HUES48 (cell line): ENCODE results near the gene CLRN3.

Experiments used
- H3K27ac ChIP-seq: one replicate; pipeline ENCODE4 v1.7.0; 2013; ENCODE audit warnings: low read depth, low read length, inconsistent platforms
- H3K27me3 ChIP-seq: 2 replicates; pipeline ENCODE4 v1.6.1; 2013; ENCODE audit warnings: mild to moderate bottlenecking, low read length; ENCODE audit not compliant: control insufficient read depth, insufficient read depth
- H3K36me3 ChIP-seq: 2 replicates; pipeline ENCODE4 v1.6.1; 2013; ENCODE audit warnings: low read length; ENCODE audit not compliant: control insufficient read depth, insufficient read depth
- H3K4me1 ChIP-seq: 2 replicates; pipeline ENCODE4 v1.6.1; 2013; ENCODE audit warnings: mild to moderate bottlenecking, low read length; ENCODE audit not compliant: control insufficient read depth, insufficient read depth
- H3K4me3 ChIP-seq: 2 replicates; pipeline ENCODE4 v1.5.1; 2013; ENCODE audit warnings: mild to moderate bottlenecking, low read depth, low read length
- H3K9ac ChIP-seq: 2 replicates; pipeline ENCODE4 v1.6.1; 2013; ENCODE audit warnings: mild to moderate bottlenecking, low read depth, low read length, moderate library complexity
- H3K9me3 ChIP-seq: 2 replicates; pipeline ENCODE4 v1.6.1; 2013; ENCODE audit warnings: low read length; ENCODE audit not compliant: control insufficient read depth, insufficient read depth

Gene CLRN3

DNA sequence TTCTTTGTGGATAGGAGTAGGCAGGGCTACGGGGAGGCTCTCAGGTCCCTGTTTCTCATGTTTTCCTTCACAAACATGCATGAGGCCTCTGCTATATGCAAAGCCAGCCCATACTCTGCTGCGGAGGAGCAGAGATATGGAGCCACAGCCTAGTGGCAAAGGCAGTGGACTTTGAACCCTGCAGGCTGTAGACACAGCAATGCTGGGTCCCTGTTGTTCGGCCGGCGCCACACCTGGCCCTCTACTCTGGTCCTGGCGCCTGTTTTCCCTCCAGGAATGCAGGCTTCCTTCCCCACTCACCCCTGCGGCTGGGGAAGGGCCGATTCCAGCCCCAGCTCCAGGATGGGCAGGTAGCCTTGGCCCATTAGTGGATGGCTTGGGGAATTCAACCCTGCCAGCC lies 11.5 kb downstream of the CLRN3 start:
- Histone ChIP-seq H3K27ac (no peak overlapping the region), H3K36me3 (no peaks in the 10 kb centered on the region), H3K27me3 (no peaks in the 10 kb centered on the region), H3K4me3 (no peak overlapping the region), H3K9me3 (no peaks in the 10 kb centered on the region), H3K4me1 (no peaks in the 10 kb centered on the region), H3K9ac (no peak overlapping the region)

DNA sequence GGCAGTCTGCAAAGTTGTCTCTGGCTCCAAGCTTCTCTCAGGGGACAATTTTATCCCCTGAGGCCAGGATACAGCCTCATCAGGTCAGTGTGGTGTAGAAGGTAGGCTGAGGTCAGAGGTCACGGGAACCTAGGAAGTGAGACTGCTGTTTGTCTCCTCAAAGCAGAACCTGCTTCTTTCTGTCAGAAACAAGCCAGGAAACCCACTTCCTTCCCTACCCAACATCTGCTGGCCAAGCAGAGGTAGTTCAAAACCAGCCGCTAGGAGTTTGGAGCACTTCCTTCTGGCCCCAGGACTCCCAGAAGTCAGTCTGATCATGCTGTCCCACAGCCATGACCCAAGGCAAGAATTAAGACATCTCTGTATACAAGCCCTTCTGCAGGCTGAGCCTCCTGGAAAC lies 12.2 kb downstream of the CLRN3 start:
- Histone ChIP-seq H3K36me3 (no peaks in the 10 kb centered on the region), H3K27ac (no peak overlapping the region), H3K4me1 (no peaks in the 10 kb centered on the region), H3K9me3 (no peaks in the 10 kb centered on the region), H3K27me3 (no peaks in the 10 kb centered on the region), H3K4me3 (no peak overlapping the region), H3K9ac (no peak overlapping the region)

DNA sequence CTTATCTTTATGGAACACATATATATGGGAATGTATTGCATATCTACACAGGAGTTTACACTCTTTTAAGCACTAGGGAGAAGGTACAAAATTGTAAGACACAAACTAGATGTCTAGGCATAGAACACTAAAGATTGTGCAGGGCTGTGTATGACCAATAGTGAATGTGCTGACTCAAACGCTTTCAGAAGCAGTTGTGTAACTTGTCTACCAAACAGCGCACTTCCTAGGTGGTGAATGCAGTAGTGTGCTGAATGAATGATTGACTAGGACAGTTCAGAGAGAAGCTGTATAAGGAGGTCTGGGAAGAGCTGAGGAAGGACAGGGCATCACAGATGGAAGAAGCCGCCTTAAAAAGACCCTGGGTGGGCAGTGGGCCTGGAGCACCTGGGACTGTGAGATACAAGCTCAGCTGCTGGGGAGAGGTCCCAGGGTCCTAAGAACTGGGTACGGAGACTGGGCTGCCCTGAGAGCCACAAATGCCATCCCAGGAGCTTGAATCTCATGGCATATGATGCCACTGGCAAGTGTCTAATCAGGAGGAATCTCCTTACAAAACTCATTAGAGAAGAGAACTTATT lies 14.2 kb downstream of the CLRN3 start:
- no peaks in the 10 kb centered on the region for H3K9me3 ChIP-seq
- H3K4me1 ChIP-seq: no peaks in the 10 kb centered on the region
- H3K27ac ChIP-seq: no peak overlapping the region
- H3K4me3 ChIP-seq: no peak overlapping the region
- no peak overlapping the region for H3K9ac ChIP-seq
- no peaks in the 10 kb centered on the region for H3K27me3 ChIP-seq
- no peaks in the 10 kb centered on the region for H3K36me3 ChIP-seq

DNA sequence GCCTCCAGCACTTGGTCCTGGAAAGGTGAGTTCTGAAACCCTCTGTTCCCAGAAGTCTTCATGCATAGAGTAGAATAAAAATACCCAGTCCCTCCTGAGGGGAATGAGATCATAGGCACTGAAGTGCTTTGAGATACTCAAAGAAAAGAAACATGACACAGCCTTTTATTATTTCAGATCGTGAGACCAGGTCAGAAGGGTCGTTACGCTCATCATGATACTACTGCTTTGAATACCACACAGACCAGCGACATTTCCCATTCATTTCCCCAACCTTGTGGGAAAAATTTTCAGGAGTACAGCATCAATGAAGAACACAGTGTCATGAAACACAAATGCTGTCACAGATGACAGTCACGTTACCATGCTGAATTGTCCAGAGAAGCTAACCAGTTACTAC lies 15.0 kb downstream of the CLRN3 start:
- no peak overlapping the region for H3K27ac ChIP-seq
- no peak overlapping the region for H3K4me3 ChIP-seq
- H3K27me3 ChIP-seq: no peaks in the 10 kb centered on the region
- no peak overlapping the region for H3K9ac ChIP-seq
- no peaks in the 10 kb centered on the region for H3K4me1 ChIP-seq
- H3K36me3 ChIP-seq: no peaks in the 10 kb centered on the region
- H3K9me3 ChIP-seq: no peaks in the 10 kb centered on the region

DNA sequence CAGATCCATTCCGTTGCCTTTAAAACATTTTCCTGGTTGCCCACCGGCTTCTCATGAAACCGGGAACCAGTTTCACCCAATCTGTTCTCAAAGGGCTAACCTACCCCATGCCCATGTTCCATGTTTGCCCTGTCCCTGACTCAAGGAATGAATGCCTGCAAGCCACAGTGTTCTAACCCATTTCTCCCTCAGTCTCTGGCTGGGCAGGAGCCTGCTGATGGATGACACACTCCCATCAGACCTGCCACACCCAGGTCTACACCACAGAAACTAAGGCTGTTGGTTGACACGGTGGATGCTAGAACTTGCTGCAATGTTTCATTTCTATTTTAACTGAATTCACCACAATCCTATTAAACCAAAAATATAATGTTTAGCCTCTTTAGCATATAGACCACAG lies 15.6 kb downstream of the CLRN3 start:
- no peaks in the 10 kb centered on the region for H3K27me3 ChIP-seq
- no peak overlapping the region for H3K27ac ChIP-seq
- H3K4me1 ChIP-seq: no peaks in the 10 kb centered on the region
- H3K4me3 ChIP-seq: no peak overlapping the region
- H3K9me3 ChIP-seq: no peaks in the 10 kb centered on the region
- H3K9ac ChIP-seq: no peak overlapping the region
- H3K36me3 ChIP-seq: no peaks in the 10 kb centered on the region

DNA sequence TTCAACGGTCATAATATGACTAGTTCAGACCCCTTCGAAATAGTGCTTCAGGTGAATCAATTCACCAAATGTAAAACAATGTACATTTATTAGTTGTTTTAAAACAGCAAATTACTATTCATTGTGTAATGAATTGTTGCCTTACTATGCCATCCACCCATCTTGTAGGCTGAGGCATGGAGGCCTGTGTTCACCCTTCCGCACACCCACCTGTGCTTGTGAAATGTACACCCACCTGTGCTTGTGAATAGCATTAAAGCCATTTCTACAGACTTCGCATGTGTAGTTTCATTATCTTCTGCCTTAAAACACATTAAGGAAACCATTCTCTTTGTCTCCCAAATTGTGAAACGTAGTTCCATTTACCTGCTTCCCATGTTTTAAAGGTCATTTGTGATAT lies 16.8 kb downstream of the CLRN3 start:
- H3K9ac ChIP-seq: no peak overlapping the region
- no peak overlapping the region for H3K4me3 ChIP-seq
- H3K4me1 ChIP-seq: no peaks in the 10 kb centered on the region
- H3K27me3 ChIP-seq: no peaks in the 10 kb centered on the region
- H3K36me3 ChIP-seq: no peaks in the 10 kb centered on the region
- H3K9me3 ChIP-seq: no peaks in the 10 kb centered on the region
- no peak overlapping the region for H3K27ac ChIP-seq

DNA sequence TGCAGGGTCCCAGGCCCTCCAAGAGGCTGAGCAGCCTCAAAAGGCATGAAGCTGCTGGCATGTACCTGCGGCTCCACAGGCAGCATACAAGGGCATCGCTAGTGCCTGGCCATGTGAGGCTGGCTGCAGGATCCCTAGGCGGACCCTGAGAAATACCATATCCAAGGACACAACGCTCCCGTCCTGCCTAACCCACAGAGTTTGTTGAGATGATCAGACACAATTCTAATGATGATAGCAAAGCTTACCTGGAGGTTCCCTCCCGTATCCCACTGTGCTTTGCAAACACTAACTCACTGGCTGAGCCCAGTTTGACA lies 17.3 kb downstream of the CLRN3 start:
- H3K27ac ChIP-seq: no peak overlapping the region
- no peak overlapping the region for H3K4me3 ChIP-seq
- H3K27me3 ChIP-seq: no peaks in the 10 kb centered on the region
- H3K9me3 ChIP-seq: no peaks in the 10 kb centered on the region
- no peaks in the 10 kb centered on the region for H3K4me1 ChIP-seq
- H3K9ac ChIP-seq: no peak overlapping the region
- H3K36me3 ChIP-seq: no peaks in the 10 kb centered on the region

DNA sequence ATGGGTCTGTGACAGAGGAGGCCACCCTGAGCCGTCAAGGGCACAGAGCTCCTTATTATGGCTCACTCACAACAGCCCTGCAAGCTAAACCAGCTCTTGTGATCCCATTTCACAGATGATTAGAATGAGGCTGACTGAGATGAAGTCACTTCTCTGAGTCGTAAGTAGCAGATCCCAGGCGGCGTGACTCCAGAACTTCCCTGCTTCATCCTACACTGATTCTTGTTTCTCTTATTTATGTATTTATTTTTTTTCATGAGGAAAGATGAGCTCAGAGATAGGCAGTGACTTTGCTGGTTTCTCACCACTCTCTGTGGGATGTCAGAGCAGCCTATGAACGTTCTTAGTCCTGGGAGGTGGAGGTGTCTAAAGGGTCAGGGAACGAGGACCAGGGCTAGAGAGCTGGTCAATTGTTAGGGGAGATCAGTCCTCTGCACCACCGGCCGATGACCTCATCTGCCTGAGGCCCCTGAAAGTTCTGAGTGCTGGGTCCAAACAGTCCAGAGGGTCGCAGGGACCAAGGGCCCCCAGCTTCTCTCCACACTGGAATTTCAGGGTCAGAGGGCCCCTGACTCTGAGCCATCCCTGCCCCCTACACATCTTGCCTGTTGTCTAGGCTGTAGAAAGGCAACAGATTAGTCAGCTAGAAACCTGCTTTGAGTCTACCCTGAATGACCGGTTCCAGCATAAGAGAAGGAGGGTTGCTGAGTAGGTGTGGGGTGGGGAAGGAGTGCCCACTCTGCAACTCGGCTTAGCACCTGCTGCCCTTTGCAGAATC lies 17.9 kb downstream of the CLRN3 start:
- H3K9ac ChIP-seq: no peak overlapping the region
- no peak overlapping the region for H3K27ac ChIP-seq
- no peaks in the 10 kb centered on the region for H3K36me3 ChIP-seq
- 0 out of 2 replicates have a peak, but pooled peaks cover 1% of the 10 kb centered on the region for H3K9me3 ChIP-seq
- no peaks in the 10 kb centered on the region for H3K4me1 ChIP-seq
- H3K27me3 ChIP-seq: no peaks in the 10 kb centered on the region
- no peak overlapping the region for H3K4me3 ChIP-seq

DNA sequence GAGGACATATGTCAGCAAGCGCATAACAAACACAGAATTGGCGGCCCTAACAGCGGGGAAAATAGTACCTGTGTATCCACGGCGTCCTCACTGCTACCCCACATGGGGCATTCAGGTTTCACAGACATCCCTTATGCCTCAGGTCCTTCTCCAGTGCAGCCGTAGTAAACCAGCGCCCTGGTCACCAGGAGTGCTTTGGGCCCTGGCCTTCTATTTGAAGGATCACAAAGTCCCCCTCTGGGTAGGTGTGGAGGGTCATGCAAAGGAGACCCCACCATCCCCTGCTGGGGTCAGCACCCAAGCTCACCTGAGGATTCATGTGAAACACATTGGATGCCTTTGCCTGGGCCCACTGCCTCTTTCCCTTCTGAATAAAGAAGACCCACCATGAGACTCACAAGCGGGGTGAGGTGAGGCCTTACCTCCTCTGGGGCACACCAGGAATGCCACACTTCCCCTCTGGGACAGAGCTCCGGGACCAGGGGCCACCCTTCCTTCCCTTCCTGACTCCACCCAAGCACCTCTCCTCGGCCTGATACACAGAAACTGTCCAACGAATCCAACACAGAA lies 18.8 kb downstream of the CLRN3 start:
- H3K27ac ChIP-seq: no peak overlapping the region
- no peaks in the 10 kb centered on the region for H3K27me3 ChIP-seq
- H3K9me3 ChIP-seq: 0 out of 2 replicates have a peak, but pooled peaks cover 7% of the 10 kb centered on the region
- H3K9ac ChIP-seq: no peak overlapping the region
- no peak overlapping the region for H3K4me3 ChIP-seq
- no peaks in the 10 kb centered on the region for H3K4me1 ChIP-seq
- H3K36me3 ChIP-seq: no peaks in the 10 kb centered on the region

DNA sequence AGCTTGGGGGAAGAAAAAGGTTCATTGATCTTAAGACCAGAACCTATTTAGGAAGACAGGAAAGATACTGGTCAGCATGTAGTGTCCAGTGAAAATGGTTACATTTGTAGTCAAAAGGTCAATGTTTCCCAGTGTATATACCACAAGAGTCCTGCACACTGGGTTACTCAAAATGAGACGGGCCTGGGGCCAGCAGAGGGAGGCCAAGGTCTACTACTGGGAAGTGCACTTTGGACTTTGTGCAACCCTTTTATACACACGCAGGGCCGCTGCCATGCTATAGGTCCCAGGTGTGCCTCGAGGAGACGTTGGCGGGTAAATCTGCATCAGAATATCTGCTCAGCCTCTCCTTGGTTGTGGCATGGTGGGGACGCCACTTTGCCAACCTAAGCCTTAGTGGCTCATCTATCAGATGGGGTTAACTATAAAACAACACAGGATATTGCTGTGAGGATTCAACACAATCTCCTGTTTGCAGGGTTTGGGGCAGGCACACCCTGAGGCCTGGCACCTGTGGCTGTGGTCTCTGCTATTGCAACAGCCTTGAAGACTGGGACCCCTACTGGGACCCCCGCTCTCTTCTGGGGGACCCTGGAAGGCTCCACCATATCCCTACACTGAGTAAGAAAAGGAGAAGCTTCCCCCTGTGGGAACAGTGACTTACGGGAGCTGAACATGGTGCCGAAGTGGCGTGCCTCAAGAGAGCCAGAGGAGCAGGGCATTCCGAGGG lies 19.7 kb downstream of the CLRN3 start:
- H3K4me1 ChIP-seq: no peaks in the 10 kb centered on the region
- no peak overlapping the region for H3K4me3 ChIP-seq
- no peak overlapping the region for H3K9ac ChIP-seq
- no peak overlapping the region for H3K27ac ChIP-seq
- H3K27me3 ChIP-seq: no peaks in the 10 kb centered on the region
- H3K9me3 ChIP-seq: 0 out of 2 replicates have a peak, but pooled peaks cover 7% of the 10 kb centered on the region
- no peaks in the 10 kb centered on the region for H3K36me3 ChIP-seq
